ENCODE measurements around the gene CAMKK1.

DNA sequence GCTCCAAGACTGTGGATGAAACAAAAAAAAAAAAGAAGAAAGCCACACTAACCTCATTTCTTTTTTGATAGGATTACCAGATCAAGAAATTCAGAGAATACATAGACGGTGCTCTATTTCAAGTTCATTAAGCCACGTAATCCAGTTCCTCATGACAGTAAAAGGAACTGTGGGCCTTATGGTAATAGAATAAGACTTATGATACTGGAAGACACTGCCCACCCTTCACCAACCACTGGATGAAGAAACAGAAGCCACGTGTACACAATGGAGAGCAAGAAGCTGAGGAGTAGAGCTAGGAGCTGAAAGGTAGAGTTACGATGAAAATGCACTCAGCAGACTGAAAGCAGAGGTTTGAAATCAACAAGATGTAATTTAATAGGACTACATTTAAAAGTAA, 58.0 kb downstream of the CAMKK1 start:
- TF ChIP-seq, protein P1, sequence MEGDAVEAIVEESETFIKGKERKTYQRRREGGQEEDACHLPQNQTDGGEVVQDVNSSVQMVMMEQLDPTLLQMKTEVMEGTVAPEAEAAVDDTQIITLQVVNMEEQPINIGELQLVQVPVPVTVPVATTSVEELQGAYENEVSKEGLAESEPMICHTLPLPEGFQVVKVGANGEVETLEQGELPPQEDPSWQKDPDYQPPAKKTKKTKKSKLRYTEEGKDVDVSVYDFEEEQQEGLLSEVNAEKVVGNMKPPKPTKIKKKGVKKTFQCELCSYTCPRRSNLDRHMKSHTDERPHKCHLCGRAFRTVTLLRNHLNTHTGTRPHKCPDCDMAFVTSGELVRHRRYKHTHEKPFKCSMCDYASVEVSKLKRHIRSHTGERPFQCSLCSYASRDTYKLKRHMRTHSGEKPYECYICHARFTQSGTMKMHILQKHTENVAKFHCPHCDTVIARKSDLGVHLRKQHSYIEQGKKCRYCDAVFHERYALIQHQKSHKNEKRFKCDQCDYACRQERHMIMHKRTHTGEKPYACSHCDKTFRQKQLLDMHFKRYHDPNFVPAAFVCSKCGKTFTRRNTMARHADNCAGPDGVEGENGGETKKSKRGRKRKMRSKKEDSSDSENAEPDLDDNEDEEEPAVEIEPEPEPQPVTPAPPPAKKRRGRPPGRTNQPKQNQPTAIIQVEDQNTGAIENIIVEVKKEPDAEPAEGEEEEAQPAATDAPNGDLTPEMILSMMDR (IDR thresholded peaks at IDR 0.05) = no peak
- TF ChIP-seq POLR2A (IDR thresholded peaks at IDR 0.05) = no peak
